Endometrial microvascular endothelial cells (primary cell): ENCODE data around the gene MACC1. TPM values are rescaled to one million over a fixed set of nuclear protein-coding genes. Genes with fewer than 3 reads are reported as not detected.
"Not testable (repeated sequence)": the region's sequence is repeated elsewhere in the genome, so short reads cannot be mapped to it uniquely, and the experiment has no call there.

Source experiments
- in situ Hi-C: cut with HindIII; loops from 2 replicates; pipeline ENCODE4 v1.10.0; 2017; ENCODE audit warnings: low sequenced_read_pairs, low pct_unique_long_range_greater_than_20kb; ENCODE audit errors: inconsistent ontology term
- total RNA-seq: library from RNA; depleted of rRNA; stranded (reverse); fragments of >200 nt; gene quantifications from one replicate; pipeline ENCODE4 v1.2.3, GENCODE V29; 2015; ENCODE audit errors: inconsistent ontology term

MACC1 gene
- total RNA-seq, 1 donor from 2014 or later = not detected

DNA sequence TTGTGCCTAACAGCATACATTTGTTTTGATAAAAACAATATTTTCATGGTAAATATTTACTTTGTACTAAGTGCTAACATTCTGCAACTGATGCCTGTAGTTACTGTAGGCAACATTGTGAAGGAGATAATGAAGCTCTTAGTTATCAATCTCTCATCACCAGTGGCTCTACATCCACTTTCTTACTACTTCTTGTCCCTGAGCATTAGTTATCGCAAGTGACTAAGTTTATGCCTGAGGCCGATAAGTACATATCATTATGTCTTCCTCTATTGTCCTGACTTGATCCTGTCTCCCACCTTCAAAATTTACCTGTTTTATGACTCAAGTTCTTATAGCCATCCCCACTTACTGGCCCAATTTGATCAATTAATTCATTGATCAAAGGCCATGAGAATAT is 63.6 kb downstream of the MACC1 start:
- in situ Hi-C loops = no loop called here

GRCh38 chr7:20152511-20152910 is 64.7 kb downstream of the MACC1 start:
- in situ Hi-C loops = no loop called here

- in situ Hi-C loops = no loop called here
These were observed 65.3 kb downstream of the MACC1 start for GRCh38 chr7:20151708-20152456.

DNA sequence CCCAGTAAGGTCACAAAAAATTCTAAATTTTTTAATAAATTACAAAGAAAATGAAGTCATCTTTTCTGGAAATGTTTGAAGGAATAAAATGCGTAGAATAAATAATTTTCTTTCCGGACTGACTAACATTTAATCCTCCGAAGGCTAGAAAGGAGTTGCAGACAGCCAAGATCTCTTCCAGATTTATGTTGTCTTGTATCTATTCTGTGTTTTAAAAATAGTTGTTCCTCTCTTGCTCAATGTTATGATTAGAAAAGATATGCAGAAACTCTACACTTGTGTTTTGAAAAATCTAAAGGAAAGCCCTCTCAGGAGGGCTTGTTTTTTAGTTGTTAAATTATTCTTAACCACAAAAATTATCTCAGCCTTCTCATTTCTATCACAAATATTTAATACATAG is 70.7 kb downstream of the MACC1 start:
- in situ Hi-C loops = no loop called here

DNA sequence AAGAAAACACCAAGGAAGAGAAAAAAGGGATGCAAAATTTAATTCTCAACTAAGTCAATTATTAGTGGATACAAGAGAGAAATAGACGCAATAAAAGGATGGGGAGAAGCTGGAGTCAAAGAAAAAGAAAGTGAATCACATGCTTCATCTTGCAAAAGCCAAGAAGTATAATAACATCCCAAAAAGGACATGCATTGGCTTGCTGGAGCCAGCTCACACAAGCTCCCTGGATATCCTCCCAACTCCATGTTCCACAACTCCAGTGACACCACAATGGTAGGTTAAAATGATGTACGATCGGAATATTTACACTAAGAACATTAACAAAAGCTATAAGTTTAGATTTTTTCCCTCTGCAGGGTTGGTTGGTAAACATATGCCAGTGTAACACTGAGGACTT is 72.4 kb downstream of the MACC1 start:
- in situ Hi-C loops = no loop called here

GRCh38 chr7:20141666-20142065 is 75.5 kb downstream of the MACC1 start:
- in situ Hi-C loops = no loop called here

GRCh38 chr7:20141002-20141345 is 76.2 kb downstream of the MACC1 start:
- in situ Hi-C loops = no loop called here

DNA sequence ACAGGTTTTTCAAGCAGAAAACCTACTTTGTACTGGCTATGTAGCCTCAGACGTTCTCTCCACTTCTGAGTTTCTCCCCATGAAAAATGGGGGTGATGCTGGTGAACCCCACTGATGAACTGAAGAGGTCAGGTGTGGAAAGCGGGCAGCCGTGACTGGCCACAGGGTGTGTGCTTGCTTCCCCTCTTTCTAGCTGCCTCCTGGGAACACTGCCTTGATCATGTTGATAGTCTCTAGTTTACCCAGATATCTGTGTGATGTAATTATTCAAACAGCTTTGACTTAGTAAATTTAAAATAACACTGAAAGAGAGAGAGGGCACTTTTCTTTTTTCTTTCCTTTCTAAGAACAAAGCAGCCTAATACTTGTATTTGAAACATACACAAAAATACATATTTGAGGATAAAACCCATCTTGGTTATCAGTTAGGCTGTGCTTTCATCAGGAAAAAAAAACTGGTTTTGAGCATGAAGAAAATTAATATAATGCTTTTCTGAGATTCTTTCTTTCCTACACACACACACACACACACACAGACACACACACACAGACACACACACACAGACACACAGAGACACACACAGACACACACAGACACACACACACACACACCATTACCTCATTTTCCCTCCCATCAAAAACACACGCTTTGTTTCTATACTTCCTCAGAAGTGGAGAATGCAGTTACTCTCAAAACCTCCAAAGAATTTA is 76.7 kb downstream of the MACC1 start:
- in situ Hi-C loops = no loop called here

DNA sequence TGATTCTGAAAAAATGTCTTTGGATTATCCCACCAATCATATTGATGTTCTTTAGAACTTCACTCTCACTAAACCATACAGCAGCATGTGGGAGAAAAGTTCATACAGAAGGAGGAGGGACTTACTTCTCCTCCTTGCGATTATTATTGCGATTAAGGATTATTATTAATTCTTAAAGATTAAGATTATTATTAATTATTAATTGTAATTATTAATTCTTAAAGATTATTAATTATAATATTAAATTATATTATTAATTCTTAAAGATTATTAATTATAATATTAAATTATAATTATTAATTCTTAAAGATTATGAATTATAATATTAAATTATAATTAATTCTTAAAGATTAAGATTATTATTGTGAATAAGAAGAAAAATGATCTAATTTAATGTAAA is 80.5 kb downstream of the MACC1 start:
- in situ Hi-C loops = no loop called here

DNA sequence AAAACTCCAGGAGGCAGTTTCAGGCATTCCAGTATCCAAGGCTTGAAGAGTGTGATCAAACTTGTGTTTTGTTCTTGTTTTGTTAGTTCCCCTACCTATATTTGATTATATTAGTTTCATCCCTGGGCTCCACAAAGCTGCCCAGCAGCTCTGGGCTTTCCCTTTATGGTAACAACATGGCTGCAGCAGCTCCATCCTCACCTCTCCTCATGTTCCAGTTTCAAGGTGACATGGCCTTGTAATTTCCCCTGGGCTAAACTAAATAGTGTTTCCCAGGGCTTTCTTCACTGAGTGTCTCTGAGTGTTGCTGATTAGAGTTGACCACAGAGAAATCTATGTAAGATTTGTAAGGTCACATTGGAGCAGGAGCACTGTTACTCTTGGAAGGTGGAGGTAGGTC is 83.4 kb downstream of the MACC1 start:
- in situ Hi-C loops = no loop called here

GRCh38 chr7:20132585-20132984 is 84.6 kb downstream of the MACC1 start:
- in situ Hi-C loops = no loop called here

DNA sequence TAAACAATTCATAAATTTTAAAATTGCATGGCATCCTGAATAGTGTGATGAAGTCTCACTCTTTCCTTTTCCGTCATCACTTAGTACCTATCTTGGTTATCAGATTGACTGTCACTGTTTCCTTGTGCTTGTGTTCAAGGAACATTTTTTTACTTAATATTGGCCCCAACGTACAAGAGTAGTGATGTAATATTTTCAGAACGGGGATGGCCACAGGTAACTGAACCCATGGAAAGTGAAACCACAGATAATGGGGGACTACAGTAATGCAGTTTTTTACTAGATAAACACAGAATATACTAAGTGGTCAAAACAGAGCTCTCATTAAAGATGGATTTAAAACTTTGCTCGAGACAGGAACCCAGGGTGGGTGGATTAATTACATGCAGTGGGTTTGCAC is 85.4 kb downstream of the MACC1 start:
- in situ Hi-C loops = no loop called here

- in situ Hi-C loops = no loop called here
These were observed 87.3 kb downstream of the MACC1 start for GRCh38 chr7:20129920-20130319.

- in situ Hi-C loops = no loop called here
These were observed 89.2 kb downstream of the MACC1 start for GRCh38 chr7:20128001-20128400.

DNA sequence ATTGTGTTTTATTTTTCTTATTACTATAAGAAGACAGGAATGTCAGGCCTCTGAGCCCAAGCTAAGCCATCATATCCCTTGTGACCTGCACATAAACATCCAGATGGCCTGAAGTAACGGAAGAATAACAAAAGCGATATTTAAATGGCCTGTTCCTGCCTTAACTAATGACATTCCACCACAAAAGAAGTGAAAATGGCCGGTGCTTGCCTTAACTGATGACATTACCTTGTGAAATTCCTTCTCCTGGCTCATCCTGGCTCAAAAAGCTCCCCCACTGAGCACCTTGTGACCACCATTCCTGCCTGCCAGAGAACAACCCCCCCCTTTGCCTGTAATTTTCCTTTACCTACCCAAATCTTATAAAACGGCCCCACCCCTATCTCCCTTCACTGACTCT is 91.1 kb downstream of the MACC1 start:
- in situ Hi-C loops = not testable (repeated sequence)

DNA sequence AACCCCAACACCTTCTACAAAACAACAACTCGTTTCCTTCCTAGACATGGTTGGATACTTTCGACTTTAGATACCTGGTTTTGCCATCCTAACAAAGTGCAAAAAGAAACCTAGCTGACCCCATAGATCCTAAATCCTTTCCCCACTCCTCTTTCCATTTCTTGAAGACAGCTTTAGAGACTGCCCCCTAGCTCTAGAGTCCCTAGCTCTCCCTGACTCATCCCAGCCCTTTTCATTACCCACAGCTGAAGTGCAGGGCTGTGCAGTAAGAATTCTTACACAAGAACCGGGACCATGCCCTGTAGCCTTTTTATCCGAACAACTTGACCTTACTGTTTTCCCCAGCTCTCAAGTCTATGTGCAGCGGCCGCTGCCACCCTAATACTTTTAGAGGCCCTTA is 93.1 kb downstream of the MACC1 start:
- in situ Hi-C loops = not testable (repeated sequence)

DNA sequence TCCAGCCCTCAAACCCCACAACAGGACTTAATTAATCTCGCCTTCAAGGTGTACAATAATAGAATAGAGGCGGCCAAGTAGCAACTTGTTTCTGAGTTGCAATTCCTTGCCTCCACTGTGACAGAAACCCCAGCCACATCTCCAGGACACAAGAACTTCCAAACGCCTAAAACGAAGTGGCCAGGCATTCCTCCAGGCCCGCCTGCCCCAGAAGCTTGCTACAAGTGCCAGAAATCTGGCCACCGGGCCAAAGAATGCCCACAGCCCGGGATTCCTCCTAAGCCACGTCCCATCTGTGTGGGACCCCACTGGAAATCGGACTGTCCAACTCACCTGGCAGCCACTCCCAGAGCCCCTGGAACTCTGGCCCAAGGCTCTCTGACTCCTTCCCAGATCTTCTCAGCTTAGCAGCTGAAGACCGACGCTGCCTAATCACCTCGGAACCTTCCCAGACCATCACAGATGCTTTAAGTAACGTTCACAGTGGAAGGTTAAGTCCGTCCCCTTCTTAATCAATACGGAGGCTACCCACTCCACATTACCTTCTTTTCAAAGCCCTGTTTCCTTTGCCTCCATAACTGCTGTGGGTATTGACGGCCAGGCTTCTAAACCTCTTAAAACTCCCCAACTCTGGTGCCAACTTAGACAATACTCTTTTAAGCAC is 94.4 kb downstream of the MACC1 start:
- in situ Hi-C loops = not testable (repeated sequence)

DNA sequence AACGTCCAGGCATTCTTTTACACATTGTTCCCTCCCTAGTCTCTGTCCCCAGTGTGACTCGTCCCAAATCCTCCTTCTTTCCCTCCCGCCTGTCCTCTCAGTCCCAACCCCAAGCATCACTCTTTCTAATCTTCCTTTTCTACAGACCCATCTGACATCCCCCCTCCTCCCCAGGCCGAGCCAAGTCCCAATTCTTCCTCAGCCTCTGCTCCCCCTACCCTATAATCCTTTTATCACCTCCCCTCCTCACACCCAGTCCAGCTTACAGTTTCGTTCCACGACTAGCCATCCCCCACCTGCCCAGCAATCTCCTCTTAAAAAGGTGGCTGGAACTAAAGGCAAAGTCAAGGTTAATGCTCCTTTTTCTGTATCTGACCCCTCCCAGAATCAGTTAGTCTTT is 95.1 kb downstream of the MACC1 start:
- in situ Hi-C loops = no loop called here

- in situ Hi-C loops = no loop called here
These were observed 95.8 kb downstream of the MACC1 start for GRCh38 chr7:20121404-20121803.

- in situ Hi-C loops = not testable (repeated sequence)
These were observed 96.5 kb downstream of the MACC1 start for GRCh38 chr7:20120611-20121168.
